IPS DF 19.7 (cell line): ENCODE data around the gene ATP1A2.
A peak's percentile ranks its signal among the peaks of the same experiment; 100 is the strongest.

Experiments used
- DNase-seq: peaks from one replicate; pipeline ENCODE4 v3.0.0-alpha.2; 2013; ENCODE audit warnings: low read depth, low spot score

The ATP1A2 gene

GRCh38 chr1:160146107-160146506 lies 30.5 kb downstream of the ATP1A2 start:
- DNase-seq: no peak

- DNase-seq: no peak
These were observed 32.6 kb downstream of the ATP1A2 start for GRCh38 chr1:160148121-160148520.

- no peak for DNase-seq
These were observed 33.7 kb downstream of the ATP1A2 start for GRCh38 chr1:160149233-160149632.

GRCh38 chr1:160149716-160150115 lies 34.2 kb downstream of the ATP1A2 start:
- no peak for DNase-seq

GRCh38 chr1:160151303-160151702 lies 35.7 kb downstream of the ATP1A2 start, which contains the start of gene ATP1A4:
Gene ATP1A4 (plus strand): TSS chr1:160151603. CDS start chr1:160152041, 438 bp downstream.
- no peak for DNase-seq

- no peak for DNase-seq
These were observed 39.2 kb downstream of the ATP1A2 start for GRCh38 chr1:160154790-160155189.

GRCh38 chr1:160156361-160156760 lies 40.8 kb downstream of the ATP1A2 start:
- no peak for DNase-seq

- DNase-seq: no peak
These were observed 41.6 kb downstream of the ATP1A2 start for GRCh38 chr1:160157174-160157573.

GRCh38 chr1:160158031-160158430 lies 42.5 kb downstream of the ATP1A2 start:
- no peak for DNase-seq

GRCh38 chr1:160158534-160158933 lies 43.0 kb downstream of the ATP1A2 start:
- DNase-seq: no peak

- no peak for DNase-seq
These were observed 44.3 kb downstream of the ATP1A2 start for GRCh38 chr1:160159846-160160245.

GRCh38 chr1:160161965-160162705 lies 46.6 kb downstream of the ATP1A2 start:
- peak; percentile 65 for DNase-seq

- DNase-seq: no peak
These were observed 47.4 kb downstream of the ATP1A2 start for GRCh38 chr1:160162931-160163330.

- DNase-seq: no peak
These were observed 48.1 kb downstream of the ATP1A2 start for GRCh38 chr1:160163615-160164014.

GRCh38 chr1:160164121-160164520 lies 48.6 kb downstream of the ATP1A2 start:
- DNase-seq: no peak

GRCh38 chr1:160166166-160166868 lies 50.8 kb downstream of the ATP1A2 start:
- no peak for DNase-seq

- no peak for DNase-seq
These were observed 51.5 kb downstream of the ATP1A2 start for GRCh38 chr1:160167056-160167455.

- no peak for DNase-seq
These were observed 52.0 kb downstream of the ATP1A2 start for GRCh38 chr1:160167580-160167979.

- DNase-seq: no peak
These were observed 52.5 kb downstream of the ATP1A2 start for GRCh38 chr1:160168016-160168415.

- DNase-seq: peak; percentile 54
These were observed 53.2 kb downstream of the ATP1A2 start for GRCh38 chr1:160168609-160169369.

- peak; percentile 98 for DNase-seq
These were observed 54.2 kb downstream of the ATP1A2 start for GRCh38 chr1:160169553-160170399.
